GM21423 (cell line): ENCODE data around the gene MAGEF1.

ENCODE experiments used
- ATAC-seq: cut with Tn5 transposase; IDR thresholded peaks from one replicate; pipeline ENCODE4 v1.9.1; 2021; ENCODE audit warnings: mild to moderate bottlenecking, moderate library complexity; ENCODE audit not compliant: unreplicated experiment

MAGEF1 gene, protein sequence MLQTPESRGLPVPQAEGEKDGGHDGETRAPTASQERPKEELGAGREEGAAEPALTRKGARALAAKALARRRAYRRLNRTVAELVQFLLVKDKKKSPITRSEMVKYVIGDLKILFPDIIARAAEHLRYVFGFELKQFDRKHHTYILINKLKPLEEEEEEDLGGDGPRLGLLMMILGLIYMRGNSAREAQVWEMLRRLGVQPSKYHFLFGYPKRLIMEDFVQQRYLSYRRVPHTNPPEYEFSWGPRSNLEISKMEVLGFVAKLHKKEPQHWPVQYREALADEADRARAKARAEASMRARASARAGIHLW

GRCh38 chr3:184711493-184712247 lies at the start of gene MAGEF1:
Gene MAGEF1 (minus strand): TSS chr3:184712064. CDS start chr3:184711821, 243 bp downstream.
- ATAC-seq: peak; percentile 87

- no peak for ATAC-seq
Observed at GRCh38 chr3:184761075-184761841, 49.4 kb upstream of the MAGEF1 start.

- ATAC-seq: no peak
Observed at GRCh38 chr3:184760337-184761074, 48.6 kb upstream of the MAGEF1 start.

DNA sequence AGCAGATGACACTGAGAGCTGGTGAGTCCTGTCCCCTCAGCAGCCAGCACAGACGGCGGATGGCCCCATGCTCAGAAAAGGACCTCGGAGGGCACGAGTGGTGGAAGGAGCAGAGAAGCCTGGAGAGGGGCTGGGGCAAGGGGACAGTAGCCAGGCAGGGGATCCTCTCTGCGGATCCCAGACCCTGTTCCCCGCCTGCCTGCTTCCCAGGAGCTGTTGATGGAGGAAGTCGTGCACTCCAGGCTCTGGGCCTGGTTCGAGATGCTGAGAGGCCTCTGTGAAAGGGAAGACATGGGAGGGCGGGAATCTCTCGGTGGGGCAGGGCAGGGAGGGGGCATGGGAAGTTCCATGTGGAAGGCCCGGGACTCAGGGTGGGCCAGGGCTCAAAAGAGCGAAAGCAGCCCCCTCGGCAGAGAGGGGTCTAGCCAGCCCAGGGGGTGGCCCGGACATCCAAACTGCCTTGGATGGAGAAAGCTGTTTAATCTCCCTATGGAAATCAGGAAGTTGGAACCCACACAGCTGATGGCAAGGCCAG lies 47.9 kb upstream of the MAGEF1 start:
- ATAC-seq: no peak

DNA sequence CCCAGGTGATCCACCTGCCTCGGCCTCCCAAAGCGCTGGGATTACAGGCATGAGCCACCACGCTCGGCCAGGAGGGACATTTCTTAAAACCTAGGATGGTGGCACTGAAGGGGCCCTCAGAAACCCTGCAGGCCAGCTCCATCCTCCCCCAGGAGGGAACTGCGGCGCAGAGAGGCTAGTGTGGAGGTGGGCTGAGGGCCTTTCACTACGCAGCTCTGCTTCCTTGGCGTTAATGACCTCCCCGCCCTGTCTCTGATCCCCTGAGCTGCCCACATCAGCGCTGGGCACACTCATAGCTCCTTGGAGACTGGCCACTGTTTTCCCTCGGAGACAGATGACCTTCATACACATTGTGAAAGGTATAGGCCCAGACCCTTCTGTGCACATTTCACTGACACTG lies 46.2 kb upstream of the MAGEF1 start:
- no peak for ATAC-seq

DNA sequence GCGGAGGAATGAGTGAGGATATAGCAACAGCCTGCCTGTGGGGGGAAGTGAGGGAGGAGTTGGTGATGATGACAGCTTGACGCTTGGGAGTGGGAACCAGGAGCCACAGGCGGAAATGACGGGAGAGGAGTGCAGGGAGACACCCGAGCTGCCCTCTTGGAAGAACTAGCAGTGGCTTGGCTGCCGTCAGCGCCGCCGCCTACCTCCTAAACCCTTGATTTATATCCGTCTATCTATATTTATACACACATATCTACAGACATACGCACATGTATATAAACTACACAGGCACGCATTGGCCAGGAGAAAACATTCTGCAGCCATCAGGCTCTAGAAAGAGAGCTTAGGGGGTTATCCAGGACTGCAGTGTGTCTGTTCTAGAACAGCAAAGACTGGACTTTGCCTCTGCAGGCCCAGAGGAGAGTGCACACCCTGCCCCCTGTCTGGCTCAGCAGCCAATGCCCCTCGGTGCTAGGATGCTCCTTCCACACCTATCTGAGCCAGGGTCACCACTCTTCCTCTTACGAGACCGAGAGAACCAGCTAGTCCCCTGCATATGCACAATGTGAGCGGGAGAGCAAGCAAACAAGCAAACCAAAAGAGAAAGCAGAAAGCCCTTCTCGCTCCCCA lies 45.3 kb upstream of the MAGEF1 start:
- no peak for ATAC-seq

- no peak for ATAC-seq
Observed at GRCh38 chr3:184756151-184757021, 44.5 kb upstream of the MAGEF1 start.

- ATAC-seq: no peak
Observed at GRCh38 chr3:184755315-184755731, 43.5 kb upstream of the MAGEF1 start.

DNA sequence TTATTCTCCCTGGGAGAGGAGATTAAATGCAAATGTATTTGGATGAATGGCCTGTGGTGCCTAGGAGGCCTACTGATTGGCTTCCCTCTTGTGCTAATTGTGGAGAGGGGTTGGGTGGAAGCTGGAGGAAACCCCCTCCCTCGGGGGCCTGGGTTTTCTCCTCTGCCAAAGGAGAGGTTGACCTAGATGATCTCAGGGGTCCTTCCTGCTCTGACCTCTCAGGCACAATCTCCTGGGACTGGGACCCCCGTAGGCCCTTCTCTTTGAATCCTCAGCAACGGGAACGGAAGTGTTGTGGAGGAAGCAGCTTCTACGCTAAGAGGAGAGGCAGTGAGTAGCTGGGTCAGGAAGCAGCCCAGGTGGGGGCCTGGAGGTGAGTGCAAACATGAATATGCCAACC lies 40.5 kb upstream of the MAGEF1 start:
- no peak for ATAC-seq

DNA sequence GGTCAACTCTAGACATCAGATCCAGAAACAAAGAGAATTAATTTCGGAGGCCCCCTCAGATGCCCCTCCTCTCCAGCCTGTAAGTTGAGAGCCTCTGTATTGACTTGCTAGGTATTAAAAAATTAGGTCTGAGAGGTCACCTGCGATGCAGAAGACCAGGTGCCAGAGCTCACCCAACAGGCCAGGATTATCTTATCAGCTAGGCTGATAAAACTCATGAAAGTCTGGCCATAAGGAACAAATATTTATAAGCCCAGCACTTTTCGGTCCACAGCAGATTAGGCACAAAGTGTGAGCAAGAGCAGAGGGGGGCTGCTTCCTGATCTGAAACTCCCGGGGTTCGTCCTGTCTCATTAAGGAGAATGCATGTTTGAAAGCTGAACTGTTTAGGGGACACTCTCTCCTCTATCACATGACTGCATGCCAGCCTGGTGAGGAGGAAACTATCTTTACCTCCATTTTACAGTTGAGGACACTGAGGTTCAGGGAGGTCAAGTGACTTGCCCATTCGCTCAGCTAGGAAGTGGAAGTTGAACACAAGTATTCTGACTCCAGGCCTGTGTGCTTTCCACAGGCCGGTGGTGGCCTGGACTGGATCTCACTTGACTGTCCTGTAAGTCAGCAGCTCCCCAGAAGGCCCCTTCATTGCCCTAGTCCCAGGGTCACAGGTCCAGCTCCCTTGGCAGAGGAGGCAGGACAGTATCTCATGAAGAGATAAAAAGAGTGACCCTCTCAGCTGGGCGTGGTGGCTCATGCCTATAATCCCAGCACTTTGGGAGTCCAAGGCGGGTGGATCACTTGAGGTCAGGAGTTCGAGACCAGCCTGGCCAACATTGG lies 39.6 kb upstream of the MAGEF1 start:
- no peak for ATAC-seq

- ATAC-seq: no peak
Observed at GRCh38 chr3:184750349-184751083, 38.7 kb upstream of the MAGEF1 start.

DNA sequence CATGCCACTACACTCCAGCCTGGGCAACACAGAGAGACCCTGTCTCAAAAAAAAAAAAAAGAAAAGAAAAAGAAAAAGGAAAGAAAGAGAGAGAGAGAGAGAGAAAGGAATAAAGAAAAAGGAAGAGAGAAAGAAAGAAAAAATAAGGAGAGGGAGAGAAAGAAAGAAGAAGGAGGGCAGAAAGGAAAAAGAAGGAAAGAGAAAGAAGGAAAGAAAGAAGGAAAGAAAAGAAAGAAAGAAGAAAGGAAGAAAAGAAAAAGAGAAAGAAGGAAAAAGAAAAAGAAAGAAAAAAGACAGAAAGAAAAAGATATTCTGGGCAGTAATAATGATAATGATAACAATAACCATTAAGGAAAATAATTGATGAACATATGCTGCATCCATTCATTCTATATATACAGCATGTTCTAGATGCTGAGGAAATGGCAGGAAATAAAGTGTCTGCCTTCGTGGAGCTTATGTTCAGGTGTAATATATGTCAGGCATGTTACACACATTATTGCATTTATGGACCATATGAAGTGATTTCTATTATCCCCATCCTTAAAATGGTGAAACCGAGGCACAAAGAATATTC lies 37.4 kb upstream of the MAGEF1 start:
- ATAC-seq: no peak

DNA sequence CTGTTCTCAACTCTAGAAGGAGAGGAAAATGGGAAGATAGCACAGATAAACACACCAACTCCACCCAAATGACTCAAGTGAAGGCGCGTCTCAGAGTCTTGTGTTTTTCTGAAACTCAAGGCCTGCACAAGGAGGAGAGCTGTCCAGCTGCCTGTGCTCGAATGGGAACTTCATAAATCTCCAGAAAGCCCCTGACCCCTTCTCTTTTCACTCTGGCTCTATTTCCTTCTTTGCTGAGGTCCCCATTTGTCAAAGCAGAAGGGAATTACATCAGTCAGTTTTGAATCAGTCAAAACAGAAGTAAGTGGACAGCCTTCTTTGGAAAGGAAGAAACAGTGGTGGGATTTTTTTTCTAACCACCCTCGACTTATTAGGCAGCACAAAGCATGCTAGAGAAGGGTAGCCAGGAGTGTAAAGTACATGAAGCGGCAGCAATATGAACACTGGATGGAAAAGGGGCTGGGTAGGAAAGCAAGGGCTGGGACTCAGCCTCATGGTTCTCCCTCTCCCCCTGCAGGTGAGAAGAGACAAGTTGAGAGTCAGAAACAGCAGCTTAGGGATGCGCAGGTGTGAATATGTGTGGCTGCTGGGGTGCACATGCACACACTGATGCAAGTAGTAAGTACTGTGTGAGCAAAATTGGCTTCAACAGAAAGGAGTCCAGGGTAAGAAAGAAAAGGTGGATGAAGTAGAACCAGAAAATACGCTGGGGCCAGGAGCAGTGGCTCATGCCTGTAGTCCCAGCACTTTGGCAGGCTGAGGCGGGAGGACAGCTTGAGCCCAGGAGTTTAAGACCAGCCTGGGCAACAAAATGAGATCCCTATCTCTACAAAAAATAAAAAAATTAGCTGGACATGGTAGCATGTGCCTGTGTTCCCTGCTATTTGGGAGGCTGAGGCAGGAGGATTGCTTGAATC lies 36.6 kb upstream of the MAGEF1 start:
- ATAC-seq: peak; percentile 40

GRCh38 chr3:184746131-184747120 lies 34.6 kb upstream of the MAGEF1 start:
- no peak for ATAC-seq

DNA sequence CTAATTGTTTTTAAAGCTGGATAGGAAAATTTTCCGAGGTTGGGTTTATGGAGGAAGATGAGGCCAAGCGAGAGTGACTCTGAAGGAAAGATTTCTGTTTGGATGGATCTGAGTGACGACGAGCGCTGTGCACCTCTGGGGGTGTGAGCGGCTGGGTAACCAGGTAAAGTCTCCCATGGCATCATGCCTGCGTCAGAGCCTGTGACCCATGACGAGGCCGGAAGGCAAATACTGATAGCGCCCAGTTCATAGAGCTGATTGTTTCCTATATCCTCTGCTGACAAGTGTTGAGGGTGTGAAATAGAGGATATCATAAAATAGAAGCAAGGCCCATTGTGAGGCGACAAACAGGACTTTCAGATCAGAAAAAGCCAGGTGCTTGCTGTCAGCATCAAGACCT lies 33.7 kb upstream of the MAGEF1 start:
- ATAC-seq: no peak
